Measurements from ENCODE around the gene GABRG3. TPM values are rescaled to one million over a fixed set of nuclear protein-coding genes. Genes with fewer than 3 reads are reported as not detected.

The GABRG3 gene
- total RNA-seq, 1 donor from 2014 or later, result 0.24 TPM

GRCh38 chr15:27214032-27214431, 243.1 kb downstream of the GABRG3 start:
- DNase-seq (ENCODE audit: low spot score, unreplicated experiment), result no peak
- H3K27me3 Mint-ChIP-seq, result peaks cover 4% of the 10 kb centered on the region
- no peak overlapping the region for H3K4me3 Mint-ChIP-seq (ENCODE audit: low read depth)
- no peaks in the 10 kb centered on the region for H3K4me1 Mint-ChIP-seq (ENCODE audit: low read depth)
- H3K27ac Mint-ChIP-seq, result no peak overlapping the region
- peaks cover 5% of the 10 kb centered on the region for H3K9me3 Mint-ChIP-seq (ENCODE audit: low read depth)
- TF ChIP-seq CTCF (IDR thresholded peaks at IDR 0.05; ENCODE audit: unreplicated experiment), result no peak
- no peaks in the 10 kb centered on the region for H3K36me3 Mint-ChIP-seq (ENCODE audit: insufficient read depth)

GRCh38 chr15:27214961-27215360, 244.0 kb downstream of the GABRG3 start:
- Mint-ChIP-seq H3K27ac (no peak overlapping the region), H3K9me3 (ENCODE audit: low read depth) (peaks cover 5% of the 10 kb centered on the region), H3K36me3 (ENCODE audit: insufficient read depth) (no peaks in the 10 kb centered on the region), H3K4me3 (ENCODE audit: low read depth) (no peak overlapping the region), H3K27me3 (peaks cover 4% of the 10 kb centered on the region), H3K4me1 (ENCODE audit: low read depth) (no peaks in the 10 kb centered on the region)
- no peak for DNase-seq (ENCODE audit: low spot score, unreplicated experiment)
- no peak for TF ChIP-seq CTCF (IDR thresholded peaks at IDR 0.05; ENCODE audit: unreplicated experiment)

GRCh38 chr15:27218426-27218825, 247.4 kb downstream of the GABRG3 start:
- Mint-ChIP-seq H3K9me3 (ENCODE audit: low read depth) (no peaks in the 10 kb centered on the region), H3K27me3 (peaks cover 4% of the 10 kb centered on the region)

GRCh38 chr15:27219636-27220035, 248.7 kb downstream of the GABRG3 start:
- H3K36me3 Mint-ChIP-seq (ENCODE audit: insufficient read depth), result no peaks in the 10 kb centered on the region
- H3K27me3 Mint-ChIP-seq, result peaks cover 5% of the 10 kb centered on the region
- DNase-seq (ENCODE audit: low spot score, unreplicated experiment), result no peak
- no peaks in the 10 kb centered on the region for H3K9me3 Mint-ChIP-seq (ENCODE audit: low read depth)
- no peaks in the 10 kb centered on the region for H3K4me1 Mint-ChIP-seq (ENCODE audit: low read depth)
- TF ChIP-seq CTCF (IDR thresholded peaks at IDR 0.05; ENCODE audit: unreplicated experiment), result no peak
- H3K27ac Mint-ChIP-seq, result no peak overlapping the region
- no peak overlapping the region for H3K4me3 Mint-ChIP-seq (ENCODE audit: low read depth)

More at GRCh38 chr15:27218426-27218825, 247.4 kb downstream of the GABRG3 start:
- Mint-ChIP-seq H3K4me3 (ENCODE audit: low read depth) (no peak overlapping the region), H3K36me3 (ENCODE audit: insufficient read depth) (no peaks in the 10 kb centered on the region), H3K4me1 (ENCODE audit: low read depth) (no peaks in the 10 kb centered on the region), H3K27ac (no peak overlapping the region)
- no peak for TF ChIP-seq CTCF (IDR thresholded peaks at IDR 0.05; ENCODE audit: unreplicated experiment)
- DNase-seq (ENCODE audit: low spot score, unreplicated experiment), result no peak

- DNase-seq (ENCODE audit: low spot score, unreplicated experiment), result no peak
- no peak for TF ChIP-seq CTCF (IDR thresholded peaks at IDR 0.05; ENCODE audit: unreplicated experiment)
- Mint-ChIP-seq H3K4me1 (ENCODE audit: low read depth) (no peaks in the 10 kb centered on the region), H3K36me3 (ENCODE audit: insufficient read depth) (no peaks in the 10 kb centered on the region), H3K27me3 (peaks cover 8% of the 10 kb centered on the region), H3K27ac (no peak overlapping the region), H3K4me3 (ENCODE audit: low read depth) (no peak overlapping the region), H3K9me3 (ENCODE audit: low read depth) (no peaks in the 10 kb centered on the region)
Measured at GRCh38 chr15:27220199-27220598, 249.2 kb downstream of the GABRG3 start.
